ENCODE measurements around the gene ZC3H18. TPM values are rescaled to one million over a fixed set of nuclear protein-coding genes. Genes with fewer than 3 reads are reported as not detected.

ZC3H18 gene
- total RNA-seq, 1 donor from 2014 or later = 15.2 TPM

DNA sequence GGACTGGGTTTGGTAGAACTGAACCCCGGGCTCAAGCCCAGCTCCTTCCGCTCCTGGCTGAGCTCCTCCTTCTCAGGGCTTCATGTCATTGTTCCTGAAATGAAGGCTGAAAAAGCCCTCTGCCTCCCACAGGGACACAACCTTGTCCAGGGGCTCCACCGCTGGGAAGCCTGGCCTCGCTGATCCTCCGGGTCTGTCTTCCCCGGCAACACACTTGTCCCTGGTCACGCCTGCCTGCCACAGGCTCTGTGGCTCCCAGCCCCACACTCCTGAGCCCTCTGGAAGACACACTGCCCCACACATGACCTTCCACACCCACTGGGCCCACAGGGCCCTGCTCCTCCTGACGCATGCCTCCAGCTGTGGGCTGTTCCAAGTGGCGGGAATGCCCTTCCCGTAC lies 18.0 kb upstream of the ZC3H18 start:
- DNase-seq = no peak

DNA sequence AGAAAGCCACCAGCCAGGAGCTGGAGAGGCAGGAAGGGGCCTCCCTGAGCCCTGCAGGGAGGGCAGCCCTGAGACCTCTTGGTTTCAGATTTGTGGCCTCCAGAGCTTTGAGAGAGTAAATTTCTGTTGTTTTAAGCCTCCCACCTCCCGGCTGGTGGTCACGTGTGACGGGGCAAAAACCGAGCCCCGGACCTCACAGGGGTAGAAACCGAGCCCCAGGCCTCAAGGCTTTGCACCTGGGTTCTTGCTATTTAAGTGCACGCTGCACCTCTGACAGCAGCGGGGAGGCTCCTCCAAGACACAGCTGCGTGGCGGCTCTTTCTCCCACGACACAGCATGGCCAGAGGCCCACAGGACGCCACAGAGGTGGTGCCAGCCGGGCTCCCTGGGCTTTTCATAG lies 17.4 kb upstream of the ZC3H18 start:
- no peak for DNase-seq

GRCh38 chr16:88553739-88554138 lies 16.5 kb upstream of the ZC3H18 start:
- no peak for DNase-seq

- DNase-seq = no peak
These were observed 15.4 kb upstream of the ZC3H18 start for GRCh38 chr16:88554711-88555264.

DNA sequence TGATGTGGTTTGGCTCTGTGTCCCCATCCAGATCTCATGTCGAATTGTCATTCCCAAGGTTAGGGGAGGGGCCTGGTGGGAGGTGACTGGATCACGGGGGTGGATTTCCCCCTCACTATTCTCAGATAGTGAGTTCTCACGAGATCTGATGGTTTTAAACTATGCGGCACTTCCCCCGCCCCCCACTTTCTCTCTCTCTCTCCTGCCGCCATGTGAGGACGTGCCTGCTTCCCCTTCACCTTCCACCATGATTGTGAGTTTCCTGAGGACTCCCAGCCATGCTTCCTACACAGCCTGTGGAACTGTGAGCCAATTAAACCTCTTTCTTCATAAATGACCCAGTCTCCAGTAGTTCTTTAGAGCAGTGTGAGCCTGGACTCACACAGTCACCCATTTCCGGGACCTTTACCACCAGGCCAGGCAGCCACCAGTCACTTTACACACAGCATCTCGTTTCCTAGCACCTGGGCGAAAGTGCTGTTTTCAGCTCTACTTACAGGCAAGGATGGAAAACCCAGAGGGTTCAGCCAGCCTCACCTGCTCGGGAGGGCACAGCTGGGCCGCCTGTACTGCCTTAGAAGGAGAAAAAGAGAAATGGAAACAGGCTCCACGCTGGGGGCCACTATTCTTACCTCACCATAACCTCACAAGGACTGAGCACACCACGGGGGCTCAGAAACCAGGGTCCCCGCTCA lies 13.8 kb upstream of the ZC3H18 start:
- no peak for DNase-seq

DNA sequence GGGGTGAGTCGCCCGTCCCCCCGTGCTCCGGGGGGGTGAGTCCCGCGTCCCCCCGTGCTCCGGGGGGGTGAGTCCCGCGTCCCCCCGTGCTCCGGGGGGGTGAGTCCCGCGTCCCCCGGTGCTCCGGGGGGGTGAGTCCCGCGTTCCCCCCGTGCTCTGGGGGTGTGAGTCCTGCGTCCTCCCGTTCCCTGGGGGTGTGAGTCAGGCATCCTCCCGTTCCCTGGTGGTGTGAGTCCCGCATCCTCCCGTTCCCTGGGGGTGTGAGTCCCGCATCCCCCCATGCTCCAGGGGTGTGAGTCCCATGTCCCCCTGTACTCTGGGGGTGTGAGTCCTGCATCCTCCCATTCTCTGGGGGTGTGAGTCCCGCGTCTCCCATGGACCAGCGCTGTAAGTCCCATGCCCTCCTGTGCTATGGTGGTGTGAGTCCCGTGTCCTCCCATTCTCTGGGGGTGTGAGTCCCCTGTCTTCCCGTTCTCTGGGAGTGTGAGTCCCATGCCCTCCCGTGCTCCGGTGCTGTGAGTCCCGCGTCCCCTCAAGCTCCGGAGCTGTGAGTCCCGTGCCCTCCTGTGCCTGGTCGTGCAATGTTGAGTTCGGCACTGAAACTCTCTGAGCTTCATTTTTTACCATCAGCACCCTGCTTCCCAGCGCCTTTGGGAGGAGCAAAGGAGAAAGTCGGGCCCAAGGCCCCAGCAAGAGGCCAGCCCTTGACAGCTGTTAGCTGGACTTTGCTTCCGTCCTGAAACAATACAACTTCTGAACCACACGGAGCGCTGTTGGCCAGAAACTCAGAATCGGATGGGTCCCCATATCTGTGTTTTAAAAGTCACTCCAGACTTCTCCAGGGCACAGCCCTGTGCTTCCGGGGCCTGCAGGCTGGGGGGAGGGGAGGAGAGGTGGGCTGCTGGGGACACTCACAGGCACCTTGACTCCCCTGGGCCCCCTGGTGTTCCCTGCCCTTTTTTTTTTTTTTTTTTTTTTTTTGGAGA lies 11.5 kb upstream of the ZC3H18 start:
- peak; percentile 85 for DNase-seq

DNA sequence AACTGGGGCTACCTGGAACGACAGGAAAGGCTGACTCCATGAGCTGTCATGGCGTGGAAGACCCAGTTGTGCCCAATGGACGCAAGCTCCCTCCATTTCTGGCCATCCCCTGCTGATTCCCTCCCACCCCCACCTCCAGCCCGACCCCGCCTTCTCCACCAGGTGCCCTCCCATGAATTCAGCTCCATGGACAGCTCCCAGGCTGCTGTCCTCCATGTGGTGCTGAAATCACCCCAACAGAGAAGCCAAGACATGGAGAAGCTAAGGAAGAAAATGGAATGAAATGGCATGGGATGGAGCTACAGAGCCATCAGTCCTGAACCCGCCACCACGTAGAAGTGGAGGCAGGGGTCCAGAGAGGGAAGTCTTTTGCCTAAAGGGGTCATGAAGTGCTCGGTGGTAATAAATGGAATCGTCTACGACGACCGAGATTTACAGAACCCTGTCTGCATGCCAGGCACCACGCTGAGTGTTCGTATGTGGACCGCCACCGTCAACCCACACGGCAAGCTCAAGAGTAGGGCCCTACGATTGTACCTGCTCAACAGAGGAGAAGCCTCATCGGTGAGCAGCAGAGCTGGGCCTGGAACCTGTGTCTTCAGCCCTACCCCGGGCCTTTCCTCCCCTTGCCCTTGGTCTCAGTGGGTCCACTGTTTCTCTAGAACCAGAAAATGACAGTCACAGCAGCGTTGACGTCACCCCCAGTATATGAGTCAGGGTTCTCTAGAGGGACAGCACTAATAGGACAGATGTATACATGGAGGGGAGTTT lies 9.3 kb upstream of the ZC3H18 start:
- DNase-seq = peak; percentile 57

- peak; percentile 54 for DNase-seq
These were observed 8.5 kb upstream of the ZC3H18 start for GRCh38 chr16:88561485-88562359.

DNA sequence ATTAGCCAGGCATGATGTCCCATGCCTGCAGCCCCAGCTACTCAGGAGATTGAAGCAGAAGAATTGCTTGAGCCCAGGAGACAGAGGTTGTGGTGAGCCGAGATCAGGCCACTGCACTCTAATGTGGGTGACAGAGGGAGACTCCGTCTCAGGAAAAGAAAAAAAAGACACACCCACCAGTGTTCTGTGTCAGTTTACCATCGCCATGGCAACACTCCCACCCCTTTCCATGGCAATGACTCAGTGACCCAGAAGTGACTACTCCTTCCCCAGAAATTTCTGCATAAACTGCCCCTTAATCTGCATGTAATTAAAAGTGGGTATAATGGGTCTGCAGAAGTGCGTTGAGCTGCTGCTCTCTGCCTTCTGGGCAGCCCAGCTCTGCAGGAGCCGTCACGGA lies 4.0 kb upstream of the ZC3H18 start:
- DNase-seq = no peak

GRCh38 chr16:88568710-88569613 lies 1.2 kb upstream of the ZC3H18 start:
- DNase-seq = no peak

DNA sequence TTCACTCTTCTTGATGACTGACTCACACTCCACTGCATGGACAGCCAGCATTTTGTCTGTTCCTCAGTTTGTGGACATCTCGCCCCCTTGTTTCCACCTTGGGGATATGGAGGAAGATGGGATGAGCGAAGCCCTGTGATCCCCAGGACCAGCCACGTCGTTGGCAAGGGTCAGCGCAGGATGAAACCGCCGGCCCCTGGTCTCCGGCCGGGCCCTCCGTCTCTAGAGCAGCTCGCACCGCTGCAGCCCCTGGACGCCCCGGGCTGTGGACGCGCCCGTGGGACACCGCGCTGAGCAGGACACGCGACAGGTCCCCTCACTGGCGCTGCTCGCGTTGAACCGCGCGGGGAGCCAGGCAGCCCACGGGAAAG lies 604 bp upstream of the ZC3H18 start:
- no peak for DNase-seq

- peak; percentile 15 for DNase-seq
These were observed 489 bp downstream of the ZC3H18 start for GRCh38 chr16:88570691-88571092.

- no peak for DNase-seq
These were observed 5.0 kb downstream of the ZC3H18 start for GRCh38 chr16:88575251-88575650.

DNA sequence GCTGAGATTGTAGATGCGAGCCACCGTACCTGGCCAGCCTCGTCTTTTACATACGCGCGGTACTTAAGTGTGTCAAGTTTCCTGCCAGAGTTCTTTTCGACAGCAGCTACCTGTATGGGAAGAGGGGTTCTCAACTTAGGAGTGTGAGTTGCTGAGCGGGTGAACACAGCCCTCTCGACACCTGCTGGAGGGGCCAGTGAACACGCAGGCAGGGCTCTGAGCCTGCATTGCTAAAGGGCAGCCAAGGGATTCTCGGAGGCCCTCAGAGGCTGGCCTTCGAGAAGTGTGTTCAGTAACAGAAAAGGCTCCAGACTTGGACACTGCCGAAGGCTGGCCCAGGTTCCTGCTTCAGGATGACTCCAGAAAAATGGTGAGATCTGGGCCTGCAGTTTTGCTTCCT lies 6.1 kb downstream of the ZC3H18 start:
- no peak for DNase-seq

DNA sequence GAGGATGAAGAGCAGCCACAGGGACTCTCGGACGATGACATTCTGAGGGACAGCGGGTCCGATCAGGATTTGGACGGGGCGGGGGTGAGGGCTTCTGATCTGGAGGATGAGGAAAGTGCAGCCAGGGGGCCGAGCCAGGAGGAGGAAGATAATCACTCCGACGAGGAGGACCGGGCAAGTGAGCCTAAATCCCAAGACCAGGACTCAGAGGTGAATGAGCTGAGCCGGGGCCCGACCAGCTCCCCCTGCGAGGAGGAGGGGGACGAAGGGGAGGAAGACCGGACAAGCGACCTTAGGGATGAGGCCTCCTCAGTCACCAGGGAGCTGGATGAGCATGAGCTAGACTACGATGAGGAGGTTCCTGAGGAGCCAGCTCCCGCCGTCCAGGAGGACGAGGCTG lies 7.0 kb downstream of the ZC3H18 start:
- no peak for DNase-seq

DNA sequence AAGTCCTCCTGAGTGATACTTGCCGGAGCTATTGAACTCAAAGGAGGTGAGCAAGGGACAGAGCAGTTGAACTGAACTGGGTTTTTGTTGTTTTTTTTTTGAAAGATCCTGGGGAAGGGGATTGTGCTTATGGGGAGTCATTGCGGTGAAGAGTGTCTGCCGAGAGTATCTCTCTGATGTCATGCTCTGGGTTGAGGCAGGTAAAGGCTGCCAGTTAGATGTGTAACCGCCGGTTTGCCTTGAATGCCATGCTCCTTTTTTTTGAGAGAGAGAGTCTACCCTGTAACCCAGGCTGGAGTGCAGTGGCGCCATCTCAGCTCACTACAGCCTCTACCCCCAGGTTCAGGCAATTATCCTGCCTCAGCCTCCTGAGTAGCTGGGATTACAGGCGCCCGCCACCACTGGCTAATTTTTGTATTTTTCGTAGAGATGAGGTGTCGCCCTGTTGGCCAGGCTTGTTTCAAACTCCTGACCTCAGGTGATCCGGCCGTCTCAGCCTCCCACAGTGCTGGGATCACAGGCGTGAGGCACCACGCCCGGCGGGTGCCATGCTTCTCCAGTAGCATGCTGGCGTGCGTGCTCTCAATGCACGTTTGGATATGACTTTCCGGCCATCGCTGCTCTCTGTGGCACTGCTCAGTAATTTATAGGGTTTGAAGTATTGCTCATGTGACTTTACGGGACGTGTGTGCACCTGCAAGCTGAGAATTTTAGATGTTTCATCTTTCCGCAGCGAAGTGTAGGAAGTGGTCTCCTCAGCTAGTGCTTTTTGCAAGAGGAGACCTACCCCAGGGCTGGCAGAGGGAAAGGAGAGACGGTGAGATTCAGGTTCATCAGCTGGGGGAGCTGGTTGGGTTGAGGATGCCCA lies 8.5 kb downstream of the ZC3H18 start:
- DNase-seq = no peak

- no peak for DNase-seq
These were observed 10.2 kb downstream of the ZC3H18 start for GRCh38 chr16:88580371-88580770.

DNA sequence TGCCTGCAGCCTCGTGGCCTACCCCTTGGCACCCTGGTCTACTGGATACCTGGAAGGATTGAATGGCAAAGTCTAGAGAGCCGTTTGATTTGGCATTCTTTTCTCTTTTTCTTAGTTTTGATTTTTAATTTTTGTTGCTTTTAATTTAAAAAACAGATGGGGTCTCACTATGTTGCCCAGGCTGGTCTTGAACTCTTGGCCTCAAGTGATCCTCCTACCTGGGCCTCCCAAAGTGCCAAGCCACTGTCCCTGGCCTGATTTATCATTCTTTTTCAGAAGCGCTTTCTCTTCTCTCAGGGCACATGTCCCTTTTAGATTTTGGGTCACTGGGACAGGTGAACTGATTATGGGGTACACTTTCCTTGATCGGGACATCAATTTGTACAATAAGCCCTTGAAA lies 10.8 kb downstream of the ZC3H18 start:
- no peak for DNase-seq

DNA sequence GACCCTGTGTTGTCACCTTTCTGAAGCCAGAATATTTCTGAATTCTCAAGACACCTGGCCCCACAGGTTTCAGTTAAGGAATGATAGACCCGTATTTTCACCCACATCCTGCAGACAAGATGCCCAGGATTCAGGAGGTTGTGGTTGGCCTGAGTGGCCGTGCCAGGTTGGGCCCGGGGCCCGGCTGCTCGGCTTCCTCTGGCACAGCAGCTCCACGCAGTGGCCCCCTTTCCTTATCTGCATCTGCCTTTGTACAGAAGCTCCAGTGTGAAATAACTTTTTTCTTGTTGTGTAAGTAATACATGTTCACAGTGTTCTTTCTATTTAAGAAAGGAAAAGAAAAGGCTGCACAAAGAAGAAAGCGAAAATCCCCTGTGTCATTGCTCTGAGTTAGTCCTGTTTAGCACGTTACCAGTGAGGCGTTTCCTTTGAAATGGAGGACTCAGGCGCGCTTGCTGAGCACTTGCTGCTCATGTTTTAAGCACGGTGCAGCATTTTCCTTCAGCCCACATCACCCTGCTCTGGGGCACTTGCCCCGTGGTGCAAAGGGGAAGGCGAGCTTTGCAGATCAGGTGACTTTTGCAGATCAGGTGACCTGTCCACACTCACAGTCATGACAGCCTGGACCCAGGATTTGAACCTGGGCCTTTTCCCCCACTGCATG lies 12.8 kb downstream of the ZC3H18 start:
- DNase-seq = no peak

Measured in tongue (tissue), 2 donors.